HFF-Myc (cell line): ENCODE results near the gene KRTAP19-7.

Experiments
- DNase-seq: peaks from one replicate; pipeline ENCODE4 v3.0.0-alpha.2; 2011; ENCODE audit warnings: low read depth; ENCODE audit errors: extremely low read depth
- H3K4me3 ChIP-seq: replicated peaks from 2 replicates; pipeline ENCODE4 v1.5.1; 2011; ENCODE audit warnings: low read depth, mild to moderate bottlenecking, control low read depth, low read length
- CTCF ChIP-seq: IDR thresholded peaks from 2 replicates; pipeline ENCODE4 v1.5.1; 2012; ENCODE audit warnings: mild to moderate bottlenecking, low read depth, low read length, control low read depth; ENCODE audit errors: missing control alignments

The KRTAP19-7 gene

GRCh38 chr21:30561264-30561895 lies at the start of gene KRTAP19-7:
KRTAP19-7 (minus strand) TSS chr21:30561314; CDS start chr21:30561289, 25 bp downstream.
- no peak within 1 kb of the TSS for H3K4me3 ChIP-seq
- DNase-seq, result no peak
- TF ChIP-seq CTCF, result no peak

- no peak overlapping the region for H3K4me3 ChIP-seq
- no peak for DNase-seq
- TF ChIP-seq CTCF, result no peak
Observed at GRCh38 chr21:30605968-30606367, 44.9 kb upstream of the KRTAP19-7 start.

- TF ChIP-seq CTCF, result no peak
- H3K4me3 ChIP-seq, result no peak within 1 kb of the TSS
- DNase-seq, result no peak
Observed at GRCh38 chr21:30600787-30601186, 39.7 kb upstream of the KRTAP19-7 start, which contains the start of gene KRTAP22-1. KRTAP22-1 (plus strand) TSS chr21:30601087.

- no peak for TF ChIP-seq CTCF
- H3K4me3 ChIP-seq, result no peak within 1 kb of the TSS
- DNase-seq, result no peak
Observed at GRCh38 chr21:30598802-30599201, 37.7 kb upstream of the KRTAP19-7 start, which contains the start of gene KRTAP6-2. KRTAP6-2 (minus strand) TSS chr21:30598902; CDS start chr21:30598874, 28 bp downstream.

GRCh38 chr21:30592140-30592539 lies 31.0 kb upstream of the KRTAP19-7 start, which contains the start of gene KRTAP6-3:
KRTAP6-3 (plus strand) TSS chr21:30592440; CDS start chr21:30592446, 6 bp downstream.
- H3K4me3 ChIP-seq, result no peak within 1 kb of the TSS
- TF ChIP-seq CTCF, result no peak
- DNase-seq, result no peak

GRCh38 chr21:30590297-30590696 lies 29.2 kb upstream of the KRTAP19-7 start, which contains the start of gene KRTAP22-2:
KRTAP22-2 (minus strand) TSS chr21:30590397.
- no peak for TF ChIP-seq CTCF
- no peak within 1 kb of the TSS for H3K4me3 ChIP-seq
- no peak for DNase-seq
